Left ventricle myocardium inferior (tissue), 1 donor: ENCODE measurements around the gene PNMA6E. TPM values are rescaled to one million over a fixed set of nuclear protein-coding genes. Genes with fewer than 3 reads are reported as not detected.

Experiments used
- DNase-seq: peaks from one replicate; pipeline ENCODE4 v3.0.0-alpha.2; 2020
- H3K27ac ChIP-seq: fragments of 200-600 bp; replicated peaks from 2 replicates; pipeline ENCODE4 v1.8.0; 2021
- H3K27me3 ChIP-seq: fragments of 200-600 bp; 2 replicates; pipeline ENCODE4 v1.8.0; 2021; ENCODE audit warnings: low read depth
- H3K36me3 ChIP-seq: fragments of 200-600 bp; 2 replicates; pipeline ENCODE4 v1.8.0; 2021
- H3K4me1 ChIP-seq: fragments of 200-600 bp; 2 replicates; pipeline ENCODE4 v1.8.0; 2021
- H3K4me3 ChIP-seq: fragments of 200-600 bp; 2 replicates; pipeline ENCODE4 v1.8.0; 2021; ENCODE audit warnings: mild to moderate bottlenecking, moderate library complexity
- H3K9me3 ChIP-seq: fragments of 200-600 bp; replicated peaks from 2 replicates; pipeline ENCODE4 v1.8.0; 2021
- CTCF ChIP-seq: fragments of 200-600 bp; IDR thresholded peaks from 2 replicates; pipeline ENCODE4 v1.8.0; 2021; ENCODE audit warnings: antibody characterized with exemption, mild to moderate bottlenecking, borderline replicate concordance
- intact Hi-C: fragments of 100-400 bp; cut with micrococcal nuclease; formaldehyde crosslinking; loops from one replicate; pipeline ENCODE4 v1.11.0; 2022
- total RNA-seq: library from RNA; stranded (reverse); fragmentation: NEBNext Ultra II Directional; extraction: Animal tissue kit (Norgen Biotek cat#: 25700); gene quantifications from one replicate; pipeline ENCODE4 v1.2.1, GENCODE V29; 2021
- donor health status: DM: no; HTN: yes; CAD: no; lungs with severe emphysema.

Gene PNMA6E
- total RNA-seq, 1 donor from 2014 or later, result not detected

DNA sequence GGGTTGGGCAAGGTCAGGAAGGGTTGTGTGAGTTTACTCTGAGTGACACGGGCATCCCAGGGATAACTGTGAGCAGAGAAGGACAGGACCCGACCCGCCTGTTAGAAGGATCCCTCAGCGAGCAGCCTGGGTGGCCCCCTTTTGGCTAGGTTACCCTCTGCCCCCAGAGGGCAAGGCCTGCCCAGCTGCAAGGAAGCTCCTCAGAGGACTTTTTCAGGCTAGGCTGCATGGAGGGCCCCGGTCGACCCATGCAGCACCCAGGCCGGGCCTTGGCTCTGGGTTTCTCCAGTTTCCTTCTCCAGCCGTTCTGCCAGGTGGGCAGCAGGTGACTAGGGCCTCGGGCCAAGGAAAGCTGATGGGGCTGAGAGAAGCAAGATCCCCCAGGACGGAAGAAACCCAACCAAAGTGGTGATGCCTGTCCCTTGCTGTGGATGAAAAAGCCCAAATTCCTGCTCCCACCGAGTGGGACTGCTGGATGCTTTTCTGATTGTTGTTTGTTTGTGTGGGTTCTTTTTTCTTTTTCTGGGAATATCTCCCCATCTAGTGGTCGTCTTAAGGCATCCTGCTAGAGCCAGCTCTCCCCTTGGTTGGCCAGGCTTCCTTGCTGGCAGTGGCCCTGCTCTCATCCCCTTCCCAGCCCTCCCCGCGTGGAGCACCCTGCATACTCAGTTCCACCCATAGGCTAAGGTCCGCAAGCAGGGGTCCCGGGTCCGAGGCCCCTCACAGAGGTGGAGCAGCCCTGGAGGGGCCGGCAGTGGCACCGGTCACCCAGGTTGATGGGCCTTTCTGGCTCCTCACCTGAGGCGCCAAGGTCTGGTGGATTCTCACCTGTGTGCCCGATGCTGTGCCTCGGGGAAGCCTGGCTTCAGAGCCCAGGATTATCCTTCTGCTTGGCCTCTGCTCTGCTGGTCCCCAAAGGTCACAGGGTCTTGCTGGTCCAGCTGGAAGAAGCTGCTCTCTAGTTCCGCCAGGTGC is 11.9 kb upstream of the PNMA6E start:
- Histone ChIP-seq H3K4me1 (peaks cover 5% of the 10 kb centered on the region), H3K9me3 (no peaks in the 10 kb centered on the region), H3K27me3 (peaks cover 8% of the 10 kb centered on the region), H3K36me3 (no peaks in the 10 kb centered on the region), H3K4me3 (peak overlapping the region; percentile 68), H3K27ac (no peak overlapping the region)
- intact Hi-C loops, result no loop called here
- no peak for DNase-seq
- TF ChIP-seq CTCF, result no peak

DNA sequence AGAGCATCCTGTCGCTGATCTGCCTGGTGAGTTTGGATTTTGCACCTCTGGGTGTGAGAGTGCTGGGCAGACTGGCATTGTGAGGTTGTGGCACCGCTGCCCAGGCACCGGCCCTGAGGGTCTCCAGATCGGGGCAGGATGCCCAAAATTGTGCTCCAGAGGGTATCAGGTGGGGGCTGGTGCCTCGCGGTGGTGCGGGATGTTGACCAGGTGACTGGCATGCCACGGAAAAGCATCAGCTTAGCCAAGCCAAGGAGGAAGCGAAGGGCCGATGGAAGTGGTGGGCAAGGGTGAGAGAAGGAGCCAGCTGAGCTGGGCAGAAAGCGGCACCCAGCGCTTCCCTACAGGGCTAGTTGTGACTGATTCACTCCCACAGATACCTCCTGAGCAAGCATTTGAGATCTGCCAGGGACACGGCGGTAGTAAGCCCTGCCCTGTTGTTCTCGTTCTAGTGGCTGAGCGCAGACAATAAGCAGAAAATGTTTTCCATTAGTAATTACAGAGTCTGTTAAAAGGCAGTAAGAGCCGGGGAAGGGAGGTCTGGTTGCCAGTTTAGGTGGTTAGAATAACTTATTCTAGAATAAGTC is 10.9 kb upstream of the PNMA6E start:
- no peak for DNase-seq
- peaks cover 5% of the 10 kb centered on the region for H3K4me1 ChIP-seq

DNA sequence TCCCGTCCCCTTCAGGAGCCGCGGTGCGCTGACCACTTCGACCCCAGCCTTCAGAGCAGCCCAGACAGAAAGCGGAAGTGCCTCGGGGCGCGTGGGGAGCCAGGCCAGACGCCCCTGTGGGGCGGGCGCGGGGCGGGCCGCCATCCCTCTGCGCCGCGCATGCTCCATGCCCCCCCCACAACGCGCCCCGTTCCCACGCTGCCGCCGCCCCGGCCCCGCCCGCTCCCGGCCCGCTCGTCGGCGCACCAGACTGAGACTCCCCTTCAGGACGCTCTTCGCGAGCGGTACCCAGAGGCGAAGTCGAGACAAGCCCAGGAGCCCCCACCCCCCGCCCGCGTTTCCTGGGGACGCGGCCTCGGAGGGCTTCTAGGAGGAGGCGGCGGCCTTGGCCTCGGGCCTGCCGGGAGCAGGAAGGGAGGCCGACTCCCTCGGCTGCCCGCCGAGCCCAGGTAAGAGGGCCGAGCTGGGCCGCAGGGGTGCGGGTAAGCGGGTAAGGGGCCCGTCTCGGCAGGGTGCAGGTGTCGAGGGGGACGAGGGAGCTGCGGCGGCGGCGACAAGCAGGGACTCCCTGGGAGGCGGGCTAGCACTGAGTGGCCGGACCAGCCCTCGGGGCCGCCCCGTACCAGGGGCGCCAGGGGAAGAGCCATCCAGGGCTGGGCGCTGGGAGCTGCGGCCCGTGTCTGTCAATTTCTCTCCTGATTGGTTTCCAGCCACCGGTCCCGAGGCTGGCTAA is 10.3 kb upstream of the PNMA6E start, which contains the start of gene ZFP92:
Gene ZFP92 (plus strand): TSS at position 218 of the 733 bp plus-strand sequence. CDS start 6,851 bp downstream, outside the sequence.
- intact Hi-C loops, result no loop called here
- H3K27ac ChIP-seq, result peak within 1 kb of the TSS; percentile 44
- DNase-seq, result peak; percentile 38
- H3K4me1 ChIP-seq, result peaks cover 5% of the 10 kb centered on the region
- H3K36me3 ChIP-seq, result no peaks in the 10 kb centered on the region
- H3K27me3 ChIP-seq, result peaks cover 8% of the 10 kb centered on the region
- no peak for TF ChIP-seq CTCF
- H3K4me3 ChIP-seq, result peak within 1 kb of the TSS; percentile 68
- H3K9me3 ChIP-seq, result no peaks in the 10 kb centered on the region

More for the DNA sequence above, 10.9 kb upstream of the PNMA6E start:
- intact Hi-C loops, result no loop called here
- Histone ChIP-seq H3K4me3 (peak overlapping the region; percentile 68), H3K27ac (peak overlapping the region; percentile 44), H3K27me3 (peaks cover 8% of the 10 kb centered on the region), H3K9me3 (no peaks in the 10 kb centered on the region), H3K36me3 (no peaks in the 10 kb centered on the region)
- TF ChIP-seq CTCF, result no peak

DNA sequence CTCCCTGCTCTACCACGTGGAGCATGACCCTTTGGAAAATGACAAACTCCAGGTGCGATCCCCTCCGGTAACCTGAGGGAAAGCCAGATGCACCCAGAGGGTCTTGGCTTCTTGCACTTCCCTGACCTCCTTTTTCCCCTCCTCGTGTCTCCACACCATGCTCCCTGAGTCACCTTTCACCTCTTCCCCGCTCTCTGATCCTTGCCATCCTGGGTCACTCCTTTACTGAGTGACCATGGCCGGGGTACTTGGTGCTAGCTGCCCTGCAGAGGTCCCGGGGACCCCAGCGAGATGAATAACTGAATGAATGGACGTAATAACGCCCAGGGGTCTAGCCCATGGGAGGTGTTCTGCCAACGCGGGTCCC is 9.7 kb upstream of the PNMA6E start:
- intact Hi-C loops, result no loop called here
- no peak for DNase-seq

More for the DNA sequence above, 9.7 kb upstream of the PNMA6E start:
- H3K27me3 ChIP-seq, result peaks cover 8% of the 10 kb centered on the region
- H3K4me1 ChIP-seq, result peaks cover 5% of the 10 kb centered on the region
- no peaks in the 10 kb centered on the region for H3K36me3 ChIP-seq
- peak overlapping the region; percentile 68 for H3K4me3 ChIP-seq
- TF ChIP-seq CTCF, result no peak
- H3K9me3 ChIP-seq, result no peaks in the 10 kb centered on the region
- peak overlapping the region; percentile 44 for H3K27ac ChIP-seq
